Lower leg skin (tissue), 3 donors: ENCODE measurements around the gene GPAT3.

Experiments
- CTCF ChIP-seq, 3 donors: fragments of 450-650 bp; IDR thresholded peaks; one replicate each; pipeline ENCODE4 v1.5.1; 2016; ENCODE audit warnings: antibody characterized with exemption in 3 of 3, mild to moderate bottlenecking in 3 of 3, moderate library complexity in 2 of 3
- POLR2A ChIP-seq, 2 donors: fragments of 450-650 bp; IDR thresholded peaks; one replicate each; pipeline ENCODE4 v1.6.1; 2016 to 2017; ENCODE audit warnings: antibody characterized with exemption in 2 of 2, mild to moderate bottlenecking in 1 of 2, moderate library complexity in 1 of 2

- TF ChIP-seq POLR2A (IDR thresholded peaks at IDR 0.05) (no peak), CTCF (IDR thresholded peaks at IDR 0.05) (no peak)
Observed at GRCh38 chr4:83629945-83630721, 94.2 kb downstream of the GPAT3 start.
